HUES6 (cell line): ENCODE results near the gene MAN2A2.

Source experiments
- H3K27ac ChIP-seq: 2 replicates; pipeline ENCODE4 v1.7.0; 2013; ENCODE audit warnings: low read depth, mild to moderate bottlenecking, low read length, inconsistent platforms
- H3K27me3 ChIP-seq: 2 replicates; pipeline ENCODE4 v1.6.1; 2013; ENCODE audit warnings: low read length; ENCODE audit not compliant: control insufficient read depth, insufficient read depth
- H3K36me3 ChIP-seq: 2 replicates; pipeline ENCODE4 v1.6.1; 2013; ENCODE audit warnings: low read length; ENCODE audit not compliant: control insufficient read depth, insufficient read depth
- H3K4me1 ChIP-seq: 2 replicates; pipeline ENCODE4 v1.6.1; 2013; ENCODE audit warnings: low read length; ENCODE audit not compliant: control insufficient read depth, insufficient read depth
- H3K4me3 ChIP-seq: 2 replicates; pipeline ENCODE4 v1.5.1; 2013; ENCODE audit warnings: low read depth, low read length
- H3K9ac ChIP-seq: one replicate; pipeline ENCODE4 v1.6.1; 2013; ENCODE audit warnings: mild to moderate bottlenecking, low read length
- H3K9me3 ChIP-seq: 2 replicates; pipeline ENCODE4 v1.6.1; 2013; ENCODE audit warnings: low read depth, low read length; ENCODE audit not compliant: control insufficient read depth, insufficient read depth

MAN2A2 gene

GRCh38 chr15:90902840-90903732 lies at the start of gene MAN2A2:
Gene MAN2A2, plus strand, starts transcription at chr15:90903302. Its CDS starts 906 bp downstream, at chr15:90904208.
- peaks cover 10% of the 10 kb centered on the region for H3K27me3 ChIP-seq

DNA sequence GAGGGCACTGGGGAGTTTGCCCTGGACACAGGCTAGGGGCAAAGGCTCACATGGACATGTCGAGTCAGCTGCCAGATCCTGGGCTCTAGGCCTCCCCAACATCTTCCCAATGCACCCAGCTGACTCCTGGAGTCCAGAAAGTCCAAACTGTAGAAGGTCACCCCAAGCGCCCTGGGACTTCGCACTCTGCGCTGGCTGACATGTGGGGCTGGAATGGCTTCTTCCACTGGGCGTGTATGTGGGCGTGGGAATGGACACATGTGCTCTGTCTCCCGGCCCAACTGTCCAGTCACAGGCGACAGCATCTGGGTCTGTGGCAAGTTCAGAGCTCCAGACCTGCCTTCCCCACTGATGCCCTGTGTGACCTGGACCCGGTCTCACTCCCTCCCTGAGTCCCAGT lies 48.0 kb upstream of the MAN2A2 start:
- Histone ChIP-seq H3K9me3 (no peaks in the 10 kb centered on the region), H3K27ac (no peak overlapping the region), H3K36me3 (no peaks in the 10 kb centered on the region), H3K4me3 (no peak overlapping the region), H3K9ac (no peak overlapping the region), H3K27me3 (no peaks in the 10 kb centered on the region), H3K4me1 (peaks cover 10% of the 10 kb centered on the region)

More at GRCh38 chr15:90902840-90903732, at the start of gene MAN2A2:
- Histone ChIP-seq H3K9ac (peak within 1 kb of the TSS; percentile 66), H3K36me3 (peaks cover 27% of the 10 kb centered on the region), H3K9me3 (no peaks in the 10 kb centered on the region), H3K4me3 (peak within 1 kb of the TSS; percentile 73), H3K27ac (no peak within 1 kb of the TSS), H3K4me1 (peaks cover 12% of the 10 kb centered on the region)

- H3K9me3 ChIP-seq, result no peaks in the 10 kb centered on the region
- H3K9ac ChIP-seq, result no peak overlapping the region
- no peaks in the 10 kb centered on the region for H3K27me3 ChIP-seq
- H3K36me3 ChIP-seq, result no peaks in the 10 kb centered on the region
- no peak overlapping the region for H3K4me3 ChIP-seq
- peaks cover 18% of the 10 kb centered on the region for H3K4me1 ChIP-seq
- H3K27ac ChIP-seq, result no peak overlapping the region
Measured at GRCh38 chr15:90857337-90857736, 45.8 kb upstream of the MAN2A2 start.

GRCh38 chr15:90857883-90858443 lies 45.1 kb upstream of the MAN2A2 start:
- Histone ChIP-seq H3K27ac (no peak overlapping the region), H3K4me3 (no peak overlapping the region), H3K9ac (no peak overlapping the region), H3K36me3 (no peaks in the 10 kb centered on the region), H3K4me1 (peaks cover 18% of the 10 kb centered on the region), H3K9me3 (no peaks in the 10 kb centered on the region), H3K27me3 (no peaks in the 10 kb centered on the region)

DNA sequence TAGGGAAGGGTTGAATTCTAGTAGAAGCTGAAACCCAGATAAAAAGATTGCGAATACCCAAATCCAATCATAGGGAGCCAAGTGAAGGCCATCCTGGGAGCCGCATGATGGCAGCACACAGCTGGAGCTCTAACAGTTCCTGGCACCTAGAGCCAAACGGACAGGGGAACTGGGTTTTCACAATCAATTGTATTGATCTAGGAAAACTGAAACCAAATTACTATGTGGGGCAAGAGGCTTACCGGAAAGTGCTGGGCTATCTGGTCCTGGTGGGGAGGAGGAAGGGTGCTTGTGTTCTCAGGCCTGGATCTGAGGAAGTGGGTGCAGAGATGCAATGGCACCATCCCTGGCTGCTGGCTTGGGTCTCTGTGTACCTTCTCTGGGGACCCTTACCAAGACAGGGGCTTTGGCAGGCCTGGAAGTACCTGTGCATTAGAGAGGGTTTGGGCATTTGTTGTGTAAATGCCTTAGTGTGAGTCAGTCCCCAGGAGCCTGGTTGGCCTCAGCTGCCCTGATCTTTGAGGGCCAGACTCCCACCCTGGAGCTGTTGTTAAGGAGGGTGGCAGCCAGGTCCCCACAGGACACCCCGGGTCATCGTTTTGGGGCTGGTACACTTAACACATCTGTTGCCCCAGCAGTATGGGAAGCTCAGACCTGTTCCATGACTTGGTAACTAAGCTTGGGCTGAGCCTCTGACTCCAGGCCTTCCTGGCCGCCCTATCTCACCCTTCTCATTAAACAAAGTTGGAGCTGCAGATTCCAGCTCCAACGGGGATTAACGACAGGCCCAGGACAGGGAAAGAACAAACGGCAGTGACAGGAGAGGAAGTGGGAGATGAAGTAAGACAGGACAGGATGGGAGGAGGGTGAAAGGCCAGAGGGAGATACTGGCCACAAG lies 43.6 kb upstream of the MAN2A2 start:
- no peaks in the 10 kb centered on the region for H3K27me3 ChIP-seq
- H3K9ac ChIP-seq, result peak overlapping the region; percentile 63
- H3K36me3 ChIP-seq, result no peaks in the 10 kb centered on the region
- H3K4me3 ChIP-seq, result no peak overlapping the region
- peak overlapping the region; percentile 46; the same call in 1 of the 2 replicates for H3K27ac ChIP-seq
- H3K4me1 ChIP-seq, result peaks cover 23% of the 10 kb centered on the region
- no peaks in the 10 kb centered on the region for H3K9me3 ChIP-seq

DNA sequence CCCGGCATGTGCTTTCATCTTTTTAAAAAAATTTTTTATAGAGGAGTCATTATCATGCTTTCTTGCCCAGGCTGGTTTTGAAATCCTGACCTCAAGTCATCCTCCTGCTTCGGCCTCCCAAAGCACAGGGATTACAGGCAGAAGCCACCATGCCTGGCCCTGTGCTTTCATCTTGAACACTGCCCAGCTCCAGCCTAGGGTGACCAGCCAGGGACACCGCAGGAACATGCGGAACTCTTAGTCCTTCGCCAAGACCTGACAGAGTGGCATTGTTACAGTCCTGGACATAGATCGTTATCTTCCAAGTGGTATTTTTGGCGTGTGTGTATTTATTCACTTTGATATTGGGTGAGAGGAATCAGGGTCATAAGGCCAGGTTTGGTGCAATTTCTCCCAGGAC lies 42.7 kb upstream of the MAN2A2 start:
- H3K27ac ChIP-seq, result no peak overlapping the region
- H3K9me3 ChIP-seq, result no peaks in the 10 kb centered on the region
- no peak overlapping the region for H3K9ac ChIP-seq
- no peaks in the 10 kb centered on the region for H3K27me3 ChIP-seq
- peaks cover 23% of the 10 kb centered on the region for H3K4me1 ChIP-seq
- H3K36me3 ChIP-seq, result no peaks in the 10 kb centered on the region
- H3K4me3 ChIP-seq, result no peak overlapping the region

DNA sequence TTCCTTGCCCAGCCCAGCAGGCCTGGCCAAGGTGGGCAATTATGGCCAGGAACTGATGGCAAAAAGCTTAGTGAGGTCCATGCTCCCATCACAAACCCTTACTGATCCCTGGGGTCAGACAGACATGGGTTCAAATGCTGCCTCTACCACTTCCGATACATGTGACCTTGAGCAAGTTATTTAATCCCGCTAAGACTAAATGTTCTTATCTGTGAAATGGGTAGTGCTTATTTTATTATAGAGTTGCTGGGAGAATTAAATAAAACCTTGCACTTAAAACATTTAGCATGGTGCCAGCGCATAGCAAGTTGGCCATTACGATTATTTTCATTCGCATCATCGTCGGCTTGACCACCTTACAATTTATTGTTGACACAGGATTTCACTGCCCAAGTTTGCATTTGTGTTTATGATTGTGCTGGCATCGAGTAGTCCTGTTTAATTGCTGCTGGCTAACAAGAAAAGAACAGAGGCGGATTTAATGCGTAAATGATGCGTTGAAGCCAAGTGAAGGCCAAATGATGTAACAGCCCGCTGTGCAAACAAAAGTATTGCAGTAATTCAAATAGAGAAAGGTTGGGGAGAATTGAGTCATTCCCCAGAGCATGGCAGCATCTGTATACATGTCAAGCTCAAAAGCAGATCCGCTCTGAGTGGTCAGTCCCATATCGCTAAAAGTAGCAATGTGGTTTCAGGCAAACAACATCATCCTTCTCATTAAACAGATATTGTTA lies 42.0 kb upstream of the MAN2A2 start:
- Histone ChIP-seq H3K9me3 (no peaks in the 10 kb centered on the region), H3K9ac (no peak overlapping the region), H3K36me3 (no peaks in the 10 kb centered on the region), H3K4me1 (peaks cover 23% of the 10 kb centered on the region), H3K27me3 (no peaks in the 10 kb centered on the region), H3K27ac (no peak overlapping the region), H3K4me3 (no peak overlapping the region)

DNA sequence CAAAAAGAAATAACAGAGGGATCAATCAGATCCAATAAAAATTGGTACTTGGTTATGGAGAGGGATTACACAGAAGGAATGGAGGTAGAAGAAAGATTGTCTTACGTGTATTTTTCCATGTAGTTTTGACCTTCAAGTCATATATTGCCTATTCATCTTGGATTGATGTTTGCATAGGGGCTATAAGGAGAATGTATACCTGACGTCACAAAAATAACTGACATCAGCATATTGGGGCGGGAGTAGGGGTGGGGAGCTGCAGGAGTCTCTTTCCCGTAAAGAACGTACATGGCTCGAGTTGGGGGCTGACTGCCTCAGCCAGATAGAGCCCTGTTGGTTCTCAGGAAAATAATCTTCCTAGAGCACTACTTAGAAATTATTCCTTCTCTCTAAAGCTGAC lies 40.6 kb upstream of the MAN2A2 start:
- H3K9ac ChIP-seq, result no peak overlapping the region
- no peaks in the 10 kb centered on the region for H3K36me3 ChIP-seq
- H3K9me3 ChIP-seq, result no peaks in the 10 kb centered on the region
- H3K27ac ChIP-seq, result no peak overlapping the region
- no peak overlapping the region for H3K4me3 ChIP-seq
- H3K4me1 ChIP-seq, result peaks cover 23% of the 10 kb centered on the region
- H3K27me3 ChIP-seq, result no peaks in the 10 kb centered on the region

DNA sequence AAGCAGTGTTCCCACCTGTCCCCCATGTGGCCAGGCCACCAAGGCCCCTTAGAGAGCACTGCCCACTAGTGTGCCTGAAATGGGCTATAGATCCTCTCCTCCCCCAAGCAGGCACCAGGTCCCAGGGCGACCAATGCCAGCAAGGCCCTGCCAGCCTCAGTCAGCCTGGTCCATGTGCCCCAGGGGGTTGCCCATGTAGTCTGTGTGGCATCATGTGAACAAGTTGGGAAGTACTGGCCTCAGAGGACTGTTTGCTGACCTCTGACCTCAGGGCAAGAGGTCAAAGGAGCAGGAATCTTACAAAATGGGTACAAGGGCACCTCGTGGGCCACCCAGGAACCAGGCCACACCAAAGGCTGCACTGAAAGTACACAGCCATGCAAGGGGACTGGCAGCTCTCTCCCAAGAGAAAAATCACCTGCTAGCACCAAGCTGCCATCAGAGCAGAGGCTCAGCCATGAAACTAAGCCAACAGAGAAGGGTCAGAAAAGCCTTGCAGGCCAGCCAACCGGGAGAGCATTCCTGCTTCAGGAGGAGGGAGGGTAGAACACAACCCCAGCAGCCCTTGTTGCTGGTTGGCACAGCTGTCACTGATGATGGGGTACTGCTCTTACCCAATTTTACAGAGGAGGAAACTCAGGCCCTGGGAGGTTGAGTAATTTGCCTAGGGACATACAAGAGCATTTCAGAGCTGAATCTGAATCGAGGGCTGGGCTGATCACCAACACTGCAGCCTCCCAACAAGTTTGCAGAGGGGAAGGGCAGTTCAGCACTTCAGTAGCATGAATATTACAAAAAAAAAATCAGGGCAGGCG lies 39.9 kb upstream of the MAN2A2 start:
- no peaks in the 10 kb centered on the region for H3K36me3 ChIP-seq
- H3K27ac ChIP-seq, result no peak overlapping the region
- no peak overlapping the region for H3K4me3 ChIP-seq
- H3K4me1 ChIP-seq, result peaks cover 26% of the 10 kb centered on the region
- H3K9ac ChIP-seq, result no peak overlapping the region
- no peaks in the 10 kb centered on the region for H3K27me3 ChIP-seq
- H3K9me3 ChIP-seq, result no peaks in the 10 kb centered on the region

DNA sequence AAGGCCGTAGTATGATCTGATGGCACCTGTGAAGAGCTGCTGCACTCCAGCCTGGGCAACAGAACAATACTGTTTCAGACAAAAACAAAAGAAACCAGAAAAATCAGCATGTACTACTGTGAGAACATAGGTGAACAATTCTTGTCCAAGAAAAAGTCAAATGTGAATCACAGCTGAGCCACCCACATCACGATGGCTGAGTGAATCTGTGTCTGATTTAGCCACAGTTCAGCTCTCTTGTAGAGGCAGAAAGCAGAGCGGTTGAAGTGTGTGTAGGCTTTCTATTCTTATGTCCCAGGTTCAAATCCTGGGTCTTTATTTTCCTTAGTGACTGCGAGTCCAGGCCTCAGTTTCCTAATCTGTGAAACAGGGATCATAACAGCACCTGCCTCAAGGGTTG lies 39.1 kb upstream of the MAN2A2 start:
- no peak overlapping the region for H3K27ac ChIP-seq
- H3K4me1 ChIP-seq, result peaks cover 35% of the 10 kb centered on the region

More for the DNA sequence above, 39.1 kb upstream of the MAN2A2 start:
- H3K9ac ChIP-seq, result no peak overlapping the region
- no peak overlapping the region for H3K4me3 ChIP-seq
- no peaks in the 10 kb centered on the region for H3K9me3 ChIP-seq
- no peaks in the 10 kb centered on the region for H3K27me3 ChIP-seq
- no peaks in the 10 kb centered on the region for H3K36me3 ChIP-seq
